SK-N-DZ (cell line): ENCODE measurements around the gene SPP1.
"Not testable (repeated sequence)": the region's sequence is repeated elsewhere in the genome, so short reads cannot be mapped to it uniquely, and the experiment has no call there.

Experiments used
- DNase-seq: peaks from one replicate; pipeline ENCODE4 v3.0.0-alpha.2; 2015; ENCODE audit warnings: low spot score
- small RNA-seq, 2 experiments: library from RNA; depleted of rRNA; stranded (forward); fragments of <200 nt; gene quantifications; one replicate each; pipeline ENCODE3, GENCODE V24; 2014

Gene SPP1

GRCh38 chr4:88025868-88026661 lies 50.6 kb downstream of the SPP1 start:
- not testable (repeated sequence) for DNase-seq

GRCh38 chr4:88027611-88028608 lies 52.4 kb downstream of the SPP1 start:
- DNase-seq = peak; percentile 15

DNA sequence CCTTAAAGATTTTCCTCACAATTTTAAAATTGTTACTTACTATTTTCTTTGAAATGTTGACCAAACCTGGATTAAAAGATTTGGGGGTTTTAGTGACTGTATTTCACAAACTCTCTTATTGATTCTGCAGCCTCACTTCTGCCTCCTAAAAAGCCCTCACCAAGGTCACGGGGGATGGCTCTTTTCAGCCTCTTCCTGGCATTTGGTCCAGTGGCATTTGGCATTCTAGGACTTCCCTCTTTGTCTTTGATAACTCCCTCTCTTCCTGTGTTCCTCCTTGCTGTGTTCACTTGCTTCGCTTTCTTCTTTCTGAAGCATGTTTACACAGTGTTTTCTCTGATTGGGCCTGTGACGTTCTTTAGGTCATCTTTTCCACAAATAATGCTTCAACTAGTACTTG lies 53.4 kb downstream of the SPP1 start:
- DNase-seq = no peak

- no peak for DNase-seq
Observed at GRCh38 chr4:88029556-88029955, 54.0 kb downstream of the SPP1 start.

DNA sequence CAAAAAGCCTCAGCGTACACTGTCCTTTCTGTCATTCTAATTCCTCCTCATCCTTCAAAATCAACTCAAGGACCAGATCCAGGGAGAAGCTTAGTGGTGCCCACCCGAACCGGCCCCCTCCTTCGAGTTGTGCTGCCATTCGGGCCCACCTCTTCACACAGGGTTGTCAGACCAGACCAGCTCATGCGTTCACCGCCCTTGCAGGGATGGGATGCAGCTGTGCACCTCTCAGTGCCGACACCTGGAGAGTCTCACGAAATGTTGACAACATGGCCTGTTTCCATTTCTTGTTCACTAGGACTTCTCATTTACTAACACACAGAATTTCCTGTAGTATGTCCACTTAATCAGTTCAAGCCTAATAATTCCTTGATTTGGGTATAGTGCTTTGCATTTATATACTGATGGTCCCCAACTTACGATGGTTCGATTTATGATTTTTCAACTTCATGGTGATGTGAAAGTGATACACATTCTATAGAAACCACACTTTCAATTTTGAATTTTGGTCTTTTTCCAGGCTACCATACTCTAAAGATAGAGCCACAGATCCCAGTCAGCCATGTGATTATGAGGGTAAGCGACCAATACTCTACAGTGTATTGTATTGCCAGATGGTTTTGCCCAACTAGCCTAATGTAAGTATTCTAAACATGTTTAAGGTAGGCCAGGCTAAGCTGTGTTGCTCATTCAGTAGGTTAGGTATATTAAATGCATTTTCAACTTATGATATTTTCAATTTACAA lies 55.2 kb downstream of the SPP1 start:
- DNase-seq = no peak

Small RNA genes within 50 kb of the gene (small RNA-seq; reads per million reads assigned to genes)
- gene RNU1-36P = 0 to 0.04 reads per million in 2 experiments
